ENCODE results near the gene TOR1AIP1. TPM values are rescaled to one million over a fixed set of nuclear protein-coding genes. Genes with fewer than 3 reads are reported as not detected.
"Not testable (repeated sequence)": the region's sequence is repeated elsewhere in the genome, so short reads cannot be mapped to it uniquely, and the experiment has no call there.

The TOR1AIP1 gene, protein sequence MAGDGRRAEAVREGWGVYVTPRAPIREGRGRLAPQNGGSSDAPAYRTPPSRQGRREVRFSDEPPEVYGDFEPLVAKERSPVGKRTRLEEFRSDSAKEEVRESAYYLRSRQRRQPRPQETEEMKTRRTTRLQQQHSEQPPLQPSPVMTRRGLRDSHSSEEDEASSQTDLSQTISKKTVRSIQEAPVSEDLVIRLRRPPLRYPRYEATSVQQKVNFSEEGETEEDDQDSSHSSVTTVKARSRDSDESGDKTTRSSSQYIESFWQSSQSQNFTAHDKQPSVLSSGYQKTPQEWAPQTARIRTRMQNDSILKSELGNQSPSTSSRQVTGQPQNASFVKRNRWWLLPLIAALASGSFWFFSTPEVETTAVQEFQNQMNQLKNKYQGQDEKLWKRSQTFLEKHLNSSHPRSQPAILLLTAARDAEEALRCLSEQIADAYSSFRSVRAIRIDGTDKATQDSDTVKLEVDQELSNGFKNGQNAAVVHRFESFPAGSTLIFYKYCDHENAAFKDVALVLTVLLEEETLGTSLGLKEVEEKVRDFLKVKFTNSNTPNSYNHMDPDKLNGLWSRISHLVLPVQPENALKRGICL
- 10 to 100 TPM; 60.9 to 63.9 TPM for total RNA-seq
- long read RNA-seq, donor 1, partial matches to known transcripts, result 4 of 6 reads
- long read RNA-seq, donor 1, other reads (novel, unspliced or antisense), result 0 of 6 reads
- long read RNA-seq, donor 2, full-length matches to known transcripts, result 12 of 19 reads
- long read RNA-seq, donor 2, partial matches to known transcripts, result 4 of 19 reads
- long read RNA-seq, donor 2, other reads (novel, unspliced or antisense), result 3 of 19 reads

GRCh38 chr1:179882253-179883039 lies at the start of gene TOR1AIP1:
Gene TOR1AIP1, plus strand, starts transcription at chr1:179882285. Its CDS starts 218 bp downstream, at chr1:179882503.
- intact Hi-C loops (cut with DNase I), result loop anchor here in 1 of 2 donors (10.0 kb wide), 1 partner anchor 72 kb away; the partner anchor contains the start of gene CEP350
- peak; percentile 99 for DNase-seq (ENCODE audit: low spot score)

DNA sequence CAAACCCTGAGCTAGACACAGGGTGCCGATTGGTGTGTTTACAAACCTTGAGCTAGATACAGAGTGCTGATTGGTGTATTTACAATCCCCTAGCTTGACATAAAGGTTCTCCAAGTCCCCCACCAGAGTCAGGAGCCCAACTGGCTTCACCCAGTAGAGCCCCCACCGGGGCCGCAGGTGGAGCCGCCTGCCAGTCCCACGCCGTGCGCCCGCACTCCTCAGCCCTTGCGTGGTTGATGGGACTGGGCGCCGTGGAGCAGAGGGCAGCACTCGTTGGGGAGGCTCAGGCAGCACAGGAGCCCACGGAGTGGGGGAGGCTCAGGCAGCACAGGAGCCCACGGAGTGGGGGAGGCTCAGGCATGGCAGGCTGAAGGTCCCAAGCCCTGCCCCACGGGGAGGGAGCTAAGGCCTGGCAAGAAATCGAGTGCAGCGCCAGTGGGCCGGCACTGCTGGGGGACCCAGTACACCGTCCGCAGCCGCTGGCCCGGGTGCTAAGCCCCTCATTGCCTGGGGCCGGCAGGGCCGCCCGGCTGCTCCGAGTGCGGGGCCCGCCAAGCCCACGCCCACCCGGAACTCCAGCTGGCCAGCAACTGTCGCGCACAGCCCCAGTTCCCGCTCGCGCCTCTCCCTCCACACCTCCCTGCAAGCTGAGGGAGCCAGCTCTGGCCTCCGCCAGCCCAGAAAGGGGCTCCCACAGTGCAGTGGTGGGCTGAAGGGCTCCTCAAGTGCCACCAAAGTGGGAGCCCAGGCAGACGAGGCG lies 45.2 kb upstream of the TOR1AIP1 start:
- DNase-seq (ENCODE audit: low spot score), result not testable (repeated sequence)

GRCh38 chr1:179840107-179840506 lies 42.0 kb upstream of the TOR1AIP1 start:
- intact Hi-C loops (cut with DNase I), result no loop called here
- no peak for DNase-seq (ENCODE audit: low spot score)

More for the DNA sequence above, 45.2 kb upstream of the TOR1AIP1 start:
- intact Hi-C loops (cut with DNase I), result not testable (repeated sequence)

DNA sequence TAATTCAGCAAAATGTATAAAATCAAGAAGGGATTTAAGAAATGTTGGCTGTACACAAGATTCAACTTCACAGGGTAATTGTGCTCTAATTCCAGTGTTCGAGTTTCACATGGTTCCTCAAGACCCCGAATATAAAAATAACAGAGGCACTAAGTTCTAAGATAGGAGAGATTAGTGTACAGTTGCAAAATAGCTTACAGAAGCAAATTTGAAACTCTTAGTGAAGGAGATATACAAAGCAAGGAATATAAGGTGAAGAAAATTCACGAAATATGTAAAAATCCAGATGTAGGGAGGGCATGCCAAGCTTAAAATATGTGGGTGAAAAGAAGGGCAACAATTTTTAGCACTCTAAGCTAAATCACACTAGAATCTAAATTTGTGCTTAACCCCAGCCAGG lies 33.9 kb upstream of the TOR1AIP1 start:
- DNase-seq (ENCODE audit: low spot score), result no peak
- intact Hi-C loops (cut with DNase I), result no loop called here

DNA sequence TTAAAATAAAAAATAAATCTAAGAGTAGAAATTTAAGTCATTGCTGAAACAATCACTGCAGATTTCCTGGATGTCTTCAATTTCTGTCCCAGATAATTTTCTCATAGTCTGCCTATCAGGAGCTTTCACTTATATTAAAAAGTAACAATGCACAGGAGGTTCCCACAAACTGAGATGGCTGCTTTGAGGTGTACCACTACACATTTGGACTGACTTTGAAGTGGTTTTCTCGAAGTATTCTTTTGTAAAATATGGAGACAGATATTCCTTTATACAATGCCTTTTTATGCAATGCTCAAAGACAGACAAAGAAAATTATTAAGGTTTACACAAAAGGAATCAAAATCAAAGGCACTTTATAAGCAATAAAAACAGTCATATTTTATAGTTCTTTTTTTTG lies 29.0 kb upstream of the TOR1AIP1 start:
- intact Hi-C loops (cut with DNase I), result no loop called here
- no peak for DNase-seq (ENCODE audit: low spot score)

- DNase-seq (ENCODE audit: low spot score); intact Hi-C loops (cut with DNase I): not testable (repeated sequence)
Observed at GRCh38 chr1:179855831-179856230, 26.3 kb upstream of the TOR1AIP1 start.

DNA sequence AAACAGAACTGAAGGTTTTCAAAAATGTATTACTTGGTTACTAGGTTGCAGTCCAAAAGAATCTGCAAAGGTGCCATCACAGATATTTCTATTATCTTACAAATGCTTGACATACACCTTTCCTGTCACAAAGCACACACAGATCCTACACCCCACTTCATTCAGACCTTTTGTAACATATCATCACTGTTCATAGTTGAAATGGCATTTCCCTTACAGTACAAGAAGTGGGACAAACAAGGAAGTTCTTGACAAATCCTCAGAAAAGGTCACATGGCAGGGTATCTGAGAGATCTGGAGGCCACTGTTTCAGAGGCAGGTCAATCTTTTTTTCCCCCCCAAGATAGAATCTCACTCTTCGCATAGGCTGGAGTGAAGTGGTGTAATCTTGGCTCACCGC lies 25.8 kb upstream of the TOR1AIP1 start:
- no peak for DNase-seq (ENCODE audit: low spot score)
- intact Hi-C loops (cut with DNase I), result no loop called here

DNA sequence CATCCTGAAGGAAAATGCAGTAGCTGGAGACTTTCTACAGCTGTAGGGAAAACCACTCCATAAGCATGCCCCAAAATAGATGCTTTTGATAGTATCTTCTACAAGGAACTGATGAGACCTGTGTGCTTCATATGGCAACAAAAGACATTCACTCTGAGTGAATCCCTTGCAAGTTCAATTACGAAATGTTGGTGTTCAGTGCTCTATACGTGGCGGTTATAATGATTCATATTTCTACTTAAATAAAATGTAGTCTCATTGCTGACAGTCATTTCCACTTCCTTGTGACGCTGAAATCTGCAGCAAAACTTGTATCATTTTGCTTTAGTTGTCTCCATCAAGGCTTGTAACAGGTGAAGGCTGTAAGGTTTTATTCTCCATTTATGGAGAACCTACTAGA lies 25.1 kb upstream of the TOR1AIP1 start:
- intact Hi-C loops (cut with DNase I), result no loop called here
- no peak for DNase-seq (ENCODE audit: low spot score)

GRCh38 chr1:179860652-179861051 lies 21.4 kb upstream of the TOR1AIP1 start:
- intact Hi-C loops (cut with DNase I), result no loop called here
- DNase-seq (ENCODE audit: low spot score), result no peak

DNA sequence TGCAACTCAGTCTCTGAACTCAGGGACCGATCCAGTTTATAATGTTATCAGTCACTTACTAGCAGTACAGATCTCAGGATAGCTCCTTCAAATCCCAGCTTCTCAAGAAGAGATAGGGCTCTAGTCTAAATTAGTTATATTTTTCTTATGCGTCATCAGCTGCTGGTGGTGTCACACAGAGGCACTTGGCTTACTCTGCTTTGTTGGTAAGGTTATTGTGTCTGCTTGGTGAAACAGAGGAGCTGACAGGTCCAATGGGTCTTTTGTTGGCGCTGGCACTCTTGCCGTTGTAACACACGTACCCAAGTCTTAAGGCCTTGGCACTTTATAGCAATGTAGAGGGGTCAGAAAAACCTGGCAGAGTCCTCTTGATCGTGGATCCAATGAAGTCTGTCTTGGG lies 16.7 kb upstream of the TOR1AIP1 start:
- intact Hi-C loops (cut with DNase I), result no loop called here
- DNase-seq (ENCODE audit: low spot score), result no peak

- DNase-seq (ENCODE audit: low spot score), result no peak
- intact Hi-C loops (cut with DNase I), result no loop called here
Observed at GRCh38 chr1:179866616-179867015, 15.5 kb upstream of the TOR1AIP1 start.

- intact Hi-C loops (cut with DNase I), result no loop called here
- DNase-seq (ENCODE audit: low spot score), result no peak
Observed at GRCh38 chr1:179867493-179868330, 14.4 kb upstream of the TOR1AIP1 start.

GRCh38 chr1:179870870-179871269 lies 11.2 kb upstream of the TOR1AIP1 start:
- no peak for DNase-seq (ENCODE audit: low spot score)
- intact Hi-C loops (cut with DNase I), result no loop called here

- intact Hi-C loops (cut with DNase I), result no loop called here
- no peak for DNase-seq (ENCODE audit: low spot score)
Observed at GRCh38 chr1:179871940-179872339, 10.1 kb upstream of the TOR1AIP1 start.

DNA sequence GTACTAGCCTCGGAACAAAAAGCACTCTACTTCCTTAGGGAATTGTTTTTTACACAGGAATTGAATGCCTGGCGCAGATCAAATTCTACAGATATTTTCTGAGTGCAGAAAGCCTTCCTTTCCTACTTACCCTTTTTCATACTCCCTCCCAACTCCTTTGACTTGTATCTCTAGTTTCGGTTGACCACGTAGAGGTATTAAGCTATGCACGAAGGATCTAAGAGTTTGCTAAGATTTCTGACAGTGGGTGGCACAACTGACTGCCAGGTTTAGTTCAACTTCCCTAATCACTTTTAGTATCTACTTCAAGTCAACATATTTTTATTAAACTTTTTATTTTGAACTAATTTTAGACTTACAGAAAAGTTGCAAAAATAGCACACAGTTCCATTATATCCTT lies 9.5 kb upstream of the TOR1AIP1 start:
- no peak for DNase-seq (ENCODE audit: low spot score)
- intact Hi-C loops (cut with DNase I), result no loop called here

DNA sequence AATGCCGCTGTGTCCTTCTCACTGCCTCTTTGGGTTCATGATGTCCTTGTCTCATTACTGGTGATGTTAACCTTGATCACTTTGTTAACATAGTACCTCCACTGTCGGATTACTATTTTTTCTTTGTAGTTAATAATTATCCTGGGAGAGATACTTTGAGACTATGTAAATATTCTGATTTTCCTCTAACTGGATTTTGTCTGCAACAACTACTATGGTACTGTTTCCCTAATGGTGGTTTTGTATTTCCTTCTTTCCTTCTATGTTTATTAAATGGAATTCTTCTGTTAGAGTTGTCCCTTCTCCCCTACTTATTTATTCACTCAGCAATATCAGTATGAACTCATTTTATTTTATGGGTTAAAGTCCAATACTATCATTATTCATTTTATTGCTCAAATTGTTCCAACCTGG lies 8.6 kb upstream of the TOR1AIP1 start:
- DNase-seq (ENCODE audit: low spot score), result no peak
- intact Hi-C loops (cut with DNase I), result no loop called here

GRCh38 chr1:179875596-179876299 lies 6.3 kb upstream of the TOR1AIP1 start:
- DNase-seq (ENCODE audit: low spot score), result no peak
- intact Hi-C loops (cut with DNase I), result no loop called here
